Skeletal muscle satellite cell (primary cell): ENCODE data around the gene FHL3.
A peak's percentile ranks its signal among the peaks of the same experiment; 100 is the strongest.
"Not testable (repeated sequence)": the region's sequence is repeated elsewhere in the genome, so short reads cannot be mapped to it uniquely, and the experiment has no call there.

Experiments
- H3K27me3 ChIP-seq: 2 replicates; pipeline ENCODE4 v1.7.0; 2013; ENCODE audit warnings: low read length; ENCODE audit not compliant: control insufficient read depth, insufficient read depth
- H3K36me3 ChIP-seq: 2 replicates; pipeline ENCODE4 v1.7.0; 2013; ENCODE audit warnings: mild to moderate bottlenecking, control low read depth, low read length; ENCODE audit not compliant: insufficient read depth
- H3K4me1 ChIP-seq: 2 replicates; pipeline ENCODE4 v1.7.0; 2013; ENCODE audit warnings: low read length; ENCODE audit not compliant: control insufficient read depth, insufficient read depth
- H3K4me2 ChIP-seq: 2 replicates; pipeline ENCODE4 v1.7.0; 2013; ENCODE audit warnings: mild to moderate bottlenecking, low read length
- H3K4me3 ChIP-seq: 2 replicates; pipeline ENCODE4 v1.7.0; 2013; ENCODE audit warnings: low read length
- H3K9ac ChIP-seq: 2 replicates; pipeline ENCODE4 v1.7.0; 2013; ENCODE audit warnings: mild to moderate bottlenecking, low read depth, low read length, moderate library complexity
- H3K9me3 ChIP-seq: replicated peaks from 2 replicates; pipeline ENCODE4 v1.7.0; 2013; ENCODE audit warnings: mild to moderate bottlenecking, control low read depth, low read length

The FHL3 gene

DNA sequence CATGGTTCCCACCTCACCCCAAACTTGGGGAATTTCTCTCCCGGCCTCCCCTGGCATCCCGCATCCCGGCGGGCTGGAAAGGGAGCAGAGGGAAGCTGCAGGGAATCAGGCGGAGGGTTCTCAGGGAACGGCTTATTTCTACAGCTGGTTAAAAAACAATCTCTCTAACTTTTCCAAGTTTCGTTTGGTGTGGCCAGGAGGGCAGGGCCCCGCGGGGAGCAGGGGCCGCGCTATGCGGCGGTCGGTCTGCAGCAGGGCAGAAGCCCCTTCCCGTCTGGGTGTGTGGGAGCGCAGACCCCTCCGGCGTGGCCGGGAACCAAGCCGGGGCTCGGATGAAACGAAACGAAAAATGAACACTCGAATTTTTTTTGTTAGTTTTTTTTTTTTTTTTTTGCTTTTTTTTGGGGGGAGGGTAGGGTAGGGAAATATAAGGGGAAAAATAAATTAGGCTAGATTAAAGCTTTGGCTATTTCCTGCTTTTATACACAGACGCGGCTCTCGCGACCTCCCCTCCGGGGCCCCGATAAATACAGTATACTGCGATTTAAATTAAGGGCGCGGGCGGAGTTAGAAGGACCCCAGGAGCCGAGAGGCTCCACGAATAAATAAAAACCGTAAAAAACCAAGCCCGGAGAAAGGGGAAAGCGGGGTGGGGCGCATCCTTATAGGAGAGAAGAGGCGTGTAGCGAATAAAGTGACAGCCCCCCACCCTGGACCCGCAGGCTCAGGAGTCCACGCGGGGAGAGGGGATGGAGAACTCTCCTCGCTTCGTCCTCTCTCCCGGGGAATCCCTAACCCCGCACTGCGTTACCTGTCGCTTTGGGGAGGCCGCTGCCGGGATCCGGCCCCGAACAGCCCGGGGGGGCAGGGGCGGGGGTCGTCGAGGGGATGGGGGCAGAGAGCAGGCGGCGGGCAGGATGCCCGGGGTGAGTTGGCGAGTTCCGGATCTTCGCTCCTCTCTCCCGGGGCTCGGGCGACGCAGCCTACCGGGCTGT lies 39.2 kb upstream of the FHL3 start:
- H3K9ac ChIP-seq = no peak overlapping the region

DNA sequence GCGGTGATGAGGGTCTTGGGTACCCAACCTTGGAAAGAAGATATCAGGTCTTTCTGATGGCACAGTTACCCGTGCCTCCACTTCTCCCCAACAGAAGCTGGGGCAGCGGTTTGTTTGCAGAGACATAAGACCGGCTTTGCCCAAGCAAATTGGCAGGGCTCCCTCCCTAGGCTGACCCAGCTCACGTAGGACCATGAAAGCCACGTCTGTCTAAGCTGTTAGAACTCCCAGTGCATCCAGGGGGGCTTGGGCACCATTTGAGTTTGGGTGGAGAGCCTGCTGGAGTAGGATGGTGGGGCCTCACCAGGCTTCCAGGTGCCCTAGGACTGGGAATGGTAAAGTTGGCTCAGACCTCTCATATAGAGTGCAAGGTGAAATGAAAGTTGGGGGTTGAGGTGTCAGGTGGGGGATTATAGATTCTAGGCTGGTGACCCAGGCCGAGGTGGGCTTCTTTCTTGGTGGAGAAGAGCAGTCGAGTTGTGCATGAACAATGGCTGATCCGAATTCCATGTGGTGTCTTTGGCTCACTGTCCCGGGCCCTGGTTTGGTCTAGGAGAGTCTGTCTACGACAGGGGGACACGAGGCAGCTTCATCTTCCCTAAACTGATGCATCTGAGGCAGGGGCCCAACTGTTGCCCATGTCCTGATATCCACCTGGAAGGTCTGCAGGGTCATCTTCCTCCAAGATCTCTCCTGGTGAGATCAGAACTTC lies 37.9 kb upstream of the FHL3 start:
- Histone ChIP-seq H3K4me2 (no peak overlapping the region), H3K9ac (no peak overlapping the region)

More for the DNA sequence above, 39.2 kb upstream of the FHL3 start:
- Histone ChIP-seq H3K4me2 (peak overlapping the region; percentile 78), H3K27me3 (peaks cover 70% of the 10 kb centered on the region), H3K4me3 (peak overlapping the region; percentile 62), H3K9me3 (no peaks in the 10 kb centered on the region), H3K36me3 (no peaks in the 10 kb centered on the region), H3K4me1 (peaks cover 9% of the 10 kb centered on the region)

GRCh38 chr1:38041936-38042834 lies 36.9 kb upstream of the FHL3 start:
- Histone ChIP-seq H3K9ac (no peak overlapping the region), H3K4me2 (no peak overlapping the region), H3K4me1 (peaks cover 15% of the 10 kb centered on the region), H3K4me3 (no peak overlapping the region), H3K36me3 (no peaks in the 10 kb centered on the region), H3K27me3 (peaks cover 55% of the 10 kb centered on the region), H3K9me3 (no peaks in the 10 kb centered on the region)

More for the DNA sequence above, 37.9 kb upstream of the FHL3 start:
- H3K27me3 ChIP-seq = peaks cover 59% of the 10 kb centered on the region
- H3K9me3 ChIP-seq = no peaks in the 10 kb centered on the region
- H3K4me1 ChIP-seq = peaks cover 20% of the 10 kb centered on the region
- H3K36me3 ChIP-seq = no peaks in the 10 kb centered on the region
- H3K4me3 ChIP-seq = no peak overlapping the region

DNA sequence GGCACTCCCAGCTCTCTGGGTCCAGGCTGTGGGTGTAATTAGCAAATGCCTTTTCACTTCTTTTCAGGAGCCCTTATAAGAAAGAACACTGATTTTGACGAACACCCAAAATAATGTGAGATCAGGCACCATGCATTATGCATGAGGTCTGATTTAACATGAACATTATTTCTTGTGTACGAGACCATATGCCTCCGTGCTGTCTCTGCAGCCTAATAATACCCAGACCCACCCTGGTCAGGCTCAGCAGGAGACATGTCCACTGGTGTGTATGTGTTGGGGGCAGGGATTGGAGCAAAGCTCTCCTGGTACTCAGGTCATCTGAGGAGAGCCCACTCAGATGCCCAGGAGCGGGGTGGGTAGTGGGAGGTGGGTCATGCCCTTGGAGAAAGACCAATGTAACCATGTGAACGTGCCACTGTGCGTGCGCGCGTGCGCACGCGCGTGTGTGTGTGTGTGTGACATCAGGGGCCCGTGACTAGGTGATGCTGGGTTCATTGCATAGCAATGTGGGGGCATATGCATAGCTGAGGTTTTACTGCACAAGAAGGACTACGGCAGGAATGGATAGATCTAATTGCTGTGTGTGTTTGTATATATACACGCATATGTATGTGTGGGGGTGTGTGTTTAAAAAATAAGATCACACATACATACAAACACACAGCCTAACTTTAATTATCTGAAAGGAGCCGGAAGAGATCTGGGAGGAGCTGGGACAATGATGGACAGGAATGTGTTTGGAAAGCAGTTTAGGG lies 34.2 kb upstream of the FHL3 start:
- Histone ChIP-seq H3K4me2 (peak overlapping the region; percentile 61), H3K27me3 (peaks cover 46% of the 10 kb centered on the region), H3K9me3 (no peaks in the 10 kb centered on the region), H3K4me3 (no peak overlapping the region), H3K36me3 (no peaks in the 10 kb centered on the region), H3K4me1 (peaks cover 11% of the 10 kb centered on the region), H3K9ac (no peak overlapping the region)

- peaks cover 11% of the 10 kb centered on the region for H3K4me1 ChIP-seq
- H3K9me3 ChIP-seq = no peaks in the 10 kb centered on the region
- H3K4me3 ChIP-seq = no peak overlapping the region
- no peak overlapping the region for H3K9ac ChIP-seq
- H3K4me2 ChIP-seq = peak overlapping the region; percentile 61
- H3K36me3 ChIP-seq = no peaks in the 10 kb centered on the region
- peaks cover 39% of the 10 kb centered on the region for H3K27me3 ChIP-seq
These were observed 33.5 kb upstream of the FHL3 start for GRCh38 chr1:38038861-38039260.

- Histone ChIP-seq H3K36me3 (no peaks in the 10 kb centered on the region), H3K4me2 (no peak overlapping the region), H3K9ac (no peak overlapping the region), H3K9me3 (no peaks in the 10 kb centered on the region), H3K27me3 (peaks cover 25% of the 10 kb centered on the region), H3K4me3 (no peak overlapping the region), H3K4me1 (peaks cover 11% of the 10 kb centered on the region)
These were observed 32.1 kb upstream of the FHL3 start for GRCh38 chr1:38037221-38037939.

GRCh38 chr1:38034871-38035270 lies 29.6 kb upstream of the FHL3 start:
- no peak overlapping the region for H3K9ac ChIP-seq
- H3K27me3 ChIP-seq = no peaks in the 10 kb centered on the region
- H3K4me2 ChIP-seq = no peak overlapping the region
- H3K9me3 ChIP-seq = no peaks in the 10 kb centered on the region
- H3K4me3 ChIP-seq = no peak overlapping the region
- H3K4me1 ChIP-seq = peaks cover 23% of the 10 kb centered on the region
- no peaks in the 10 kb centered on the region for H3K36me3 ChIP-seq

GRCh38 chr1:38032992-38033391 lies 27.7 kb upstream of the FHL3 start:
- not testable (repeated sequence) for H3K27me3 ChIP-seq, H3K4me2 ChIP-seq, H3K9ac ChIP-seq, H3K36me3 ChIP-seq, H3K9me3 ChIP-seq, H3K4me3 ChIP-seq
- H3K4me1 ChIP-seq = peaks cover 31% of the 10 kb centered on the region

GRCh38 chr1:38031513-38031866 lies 26.2 kb upstream of the FHL3 start:
- H3K9ac ChIP-seq = no peak overlapping the region
- no peaks in the 10 kb centered on the region for H3K9me3 ChIP-seq
- H3K36me3 ChIP-seq = peaks cover 4% of the 10 kb centered on the region
- H3K4me1 ChIP-seq = peaks cover 36% of the 10 kb centered on the region
- no peaks in the 10 kb centered on the region for H3K27me3 ChIP-seq
- H3K4me3 ChIP-seq = no peak overlapping the region
- H3K4me2 ChIP-seq = no peak overlapping the region
